ENCODE results near the gene UBD.

UBD gene

GRCh38 chr6:29553268-29554057 is 6.1 kb downstream of the UBD start:
- ChIA-PET CTCF (interaction anchor here (1.0 kb wide), 1 partner anchor 13 kb away, joined by 3 read pairs; no protein-coding TSS in a partner anchor), POLR2A (ENCODE audit: low non-redundant PET) (no interaction called here)
- no peak for DNase-seq (ENCODE audit: low spot score)
- H3K27ac ChIP-seq: no peak overlapping the region
- no peak for TF ChIP-seq CTCF (conservative IDR thresholded peaks at IDR 0.05; ENCODE audit: low read depth)

- ChIA-PET CTCF (interaction anchor here (0.7 to 1.0 kb wide), 2 partner anchors 12 to 1756 kb away, joined by 3 read pairs; no protein-coding TSS in a partner anchor), POLR2A (ENCODE audit: low non-redundant PET) (no interaction called here)
- no peak overlapping the region for H3K27ac ChIP-seq
- peak; percentile 64 for DNase-seq (ENCODE audit: low spot score)
- TF ChIP-seq CTCF (conservative IDR thresholded peaks at IDR 0.05; ENCODE audit: low read depth): no peak
Measured at GRCh38 chr6:29552512-29553051, 7.0 kb downstream of the UBD start.

GRCh38 chr6:29547573-29547972 is 12.0 kb downstream of the UBD start:
- DNase-seq (ENCODE audit: low spot score): no peak
- POLR2A ChIA-PET (ENCODE audit: low non-redundant PET): no interaction called here
- no peak overlapping the region for H3K27ac ChIP-seq
- TF ChIP-seq CTCF (conservative IDR thresholded peaks at IDR 0.05; ENCODE audit: low read depth): no peak
- CTCF ChIA-PET: interaction anchor here (0.6 kb wide), 1 partner anchor 439 kb away, joined by 3 read pairs; no protein-coding TSS in a partner anchor

GRCh38 chr6:29537714-29538403 is 21.7 kb downstream of the UBD start:
- no peak for TF ChIP-seq CTCF (conservative IDR thresholded peaks at IDR 0.05; ENCODE audit: low read depth)
- POLR2A ChIA-PET (ENCODE audit: low non-redundant PET): no interaction called here
- H3K27ac ChIP-seq: no peak overlapping the region
- CTCF ChIA-PET: no interaction called here
- no peak for DNase-seq (ENCODE audit: low spot score)

GRCh38 chr6:29532320-29532951 is 27.1 kb downstream of the UBD start:
- POLR2A ChIA-PET (ENCODE audit: low non-redundant PET): no interaction called here

More at GRCh38 chr6:29532320-29532951, 27.1 kb downstream of the UBD start:
- CTCF ChIA-PET: interaction anchor here (0.7 kb wide), 1 partner anchor 50 kb away, joined by 5 read pairs; no protein-coding TSS in a partner anchor
- no peak for DNase-seq (ENCODE audit: low spot score)
- no peak overlapping the region for H3K27ac ChIP-seq
- TF ChIP-seq CTCF (conservative IDR thresholded peaks at IDR 0.05; ENCODE audit: low read depth): no peak
